HEK293T (cell line): ENCODE results near the gene TRAPPC2.

ENCODE experiments used
- BHLHE40 ChIP-seq: fragments of 450-650 bp; IDR thresholded peaks from 2 replicates; pipeline ENCODE4 v1.6.1; 2016; ENCODE audit warnings: mild to moderate bottlenecking, moderate library complexity, borderline replicate concordance
- CTBP1 ChIP-seq: fragments of 450-650 bp; IDR thresholded peaks from 2 replicates; pipeline ENCODE4 v1.6.1; 2016; ENCODE audit warnings: borderline replicate concordance
- ELF4 ChIP-seq: fragments of 450-650 bp; IDR thresholded peaks from 2 replicates; pipeline ENCODE4 v1.6.1; 2017; ENCODE audit warnings: antibody characterized with exemption
- HDGF ChIP-seq: fragments of 450-650 bp; IDR thresholded peaks from 2 replicates; pipeline ENCODE4 v1.6.1; 2017; ENCODE audit warnings: antibody characterized with exemption, borderline replicate concordance
- LEF1 ChIP-seq: fragments of 450-650 bp; IDR thresholded peaks from 2 replicates; pipeline ENCODE4 v1.6.1; 2017; ENCODE audit warnings: mild to moderate bottlenecking, borderline replicate concordance
- NFRKB ChIP-seq: fragments of 450-650 bp; IDR thresholded peaks from 2 replicates; pipeline ENCODE4 v1.6.1; 2016; ENCODE audit warnings: mild to moderate bottlenecking, moderate library complexity
- PKNOX1 ChIP-seq: fragments of 450-650 bp; IDR thresholded peaks from 2 replicates; pipeline ENCODE4 v1.6.1; 2016
- SP1 ChIP-seq: fragments of 450-650 bp; IDR thresholded peaks from 2 replicates; pipeline ENCODE4 v1.6.1; 2017
- SUZ12 ChIP-seq: fragments of 450-650 bp; IDR thresholded peaks from 2 replicates; pipeline ENCODE4 v1.6.1; 2016; ENCODE audit warnings: mild to moderate bottlenecking
- TARDBP ChIP-seq: fragments of 450-650 bp; IDR thresholded peaks from 2 replicates; pipeline ENCODE4 v1.6.1; 2016
- ZNF384 ChIP-seq: fragments of 450-650 bp; IDR thresholded peaks from 2 replicates; pipeline ENCODE4 v1.6.1; 2016

DNA sequence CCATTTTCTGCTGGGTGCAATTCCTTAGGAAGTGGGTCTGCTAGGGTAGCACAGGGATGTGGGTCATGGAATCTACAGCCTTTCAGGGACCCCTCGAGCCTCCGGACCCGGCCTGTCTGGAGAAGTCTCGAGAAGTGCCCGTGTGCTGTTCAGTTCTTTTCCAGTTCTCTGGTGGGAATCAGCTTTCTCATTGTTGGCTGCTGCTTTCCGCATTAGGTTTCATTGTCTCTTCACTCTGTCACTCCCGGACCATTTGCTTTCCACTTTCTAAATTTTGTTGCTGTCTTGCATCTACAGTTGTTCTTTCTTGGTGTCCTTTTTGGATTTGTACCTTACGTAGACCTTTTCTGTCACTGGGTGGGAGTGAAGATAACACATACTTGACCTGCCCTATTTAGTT lies 39.4 kb downstream of the TRAPPC2 start:
- TF ChIP-seq ELF4: no peak
- no peak for TF ChIP-seq HDGF
- no peak for TF ChIP-seq CTBP1
- no peak for TF ChIP-seq PKNOX1
- no peak for TF ChIP-seq ZNF384
- TF ChIP-seq TARDBP: no peak
- TF ChIP-seq SUZ12: no peak
- TF ChIP-seq BHLHE40: no peak
- TF ChIP-seq NFRKB: no peak
- TF ChIP-seq LEF1: no peak
- TF ChIP-seq SP1: no peak
